Right lobe of liver (tissue), 6 donors: ENCODE measurements around the gene PITPNM2. TPM values are rescaled to one million over a fixed set of nuclear protein-coding genes. Genes with fewer than 3 reads are reported as not detected.

Experiments
- ATAC-seq, 4 donors: fragments of 200-7000 bp; cut with Tn5 transposase; one replicate each; pipeline ENCODE4 v1.9.1; 2020; ENCODE audit warnings: mild to moderate bottlenecking in 4 of 4, moderate library complexity in 4 of 4
- DNase-seq, 3 donors: peaks; one replicate each; pipeline ENCODE4 v3.0.0-alpha.2; 2020
- H3K27ac ChIP-seq, 3 donors: fragments of 200-600 bp; one replicate each; pipeline ENCODE4 v1.8.0; 2022
- H3K27me3 ChIP-seq, 2 donors: fragments of 200-600 bp; one replicate each; pipeline ENCODE4 v1.8.0; 2022
- H3K36me3 ChIP-seq, 4 donors: fragments of 200-600 bp; sonication (generic) in 1 of 4; one replicate each; pipeline versions ENCODE4 v1.5.1 to v1.8.0; 2017 to 2022; ENCODE audit warnings: control low read depth in 1 of 4
- H3K4me1 ChIP-seq, 4 donors: fragments of 200-600 bp; sonication (generic) in 1 of 4; one replicate each; pipeline versions ENCODE4 v1.5.1 to v1.8.0; 2017 to 2022; ENCODE audit warnings: control low read depth in 1 of 4
- H3K4me3 ChIP-seq, 3 donors: fragments of 200-600 bp; one replicate each; pipeline ENCODE4 v1.8.0; 2022
- H3K9me3 ChIP-seq, 4 donors: fragments of 200-600 bp; sonication (generic) in 1 of 4; one replicate each; pipeline versions ENCODE4 v1.5.1 to v1.8.0; 2017 to 2022; ENCODE audit warnings: control low read depth in 1 of 4
- POLR2A ChIP-seq: fragments of 450-650 bp; IDR thresholded peaks from one replicate; pipeline ENCODE4 v1.6.1; 2017; ENCODE audit warnings: antibody characterized with exemption, mild to moderate bottlenecking
- WGBS: methylation state at CpG from one replicate; pipeline ENCODE4 v1.1.6; 2018; ENCODE audit warnings: low coverage, low lambda C conversion rate; ENCODE audit not compliant: insufficient coverage; ENCODE audit errors: missing lambda C conversion rate; 5-methylcytosine and 5-hydroxymethylcytosine counted together
- intact Hi-C, 2 donors: fragments of 100-400 bp; cut with DNase I; formaldehyde crosslinking; loops; one replicate each; pipeline versions ENCODE4 v1.11.2 to v1.14.1; 2022
- total RNA-seq, 6 experiments: library from RNA; depleted of rRNA in 2 of 6; stranded (reverse); fragments of >200 nt in 2 of 6; fragmentation: NEBNext Ultra II Directional in 3 of 6; extraction: Animal tissue kit (Norgen Biotek cat#: 25700) in 3 of 6; gene quantifications; one replicate each; pipeline versions ENCODE4 v1.1.0 to v1.2.4, GENCODE V29; 2016 to 2023
- TF ChIP-seq, protein P1 (sequence below), 4 donors: fragments of 200-600 bp in 3 of 4; fragments of 450-650 bp in 1 of 4; IDR thresholded peaks; one replicate each; pipeline versions ENCODE4 v1.5.1 to v1.8.0; 2016 to 2022; ENCODE audit warnings: antibody characterized with exemption in 4 of 4, mild to moderate bottlenecking in 2 of 4
- donor health status: DM: no; HTN: yes; CAD: no.
- donor health status: DM: no; HTN: no; CAD: no.
- donor health status: DM: no; HTN: no; CAD: no.
- donor health status: DM: no; HTN: yes; CAD: no.
- donor health status: DM: no; HTN: yes; CAD: no.

The PITPNM2 gene
- total RNA-seq, 6 experiments from 2014 or later, result 5.8 to 24.7 (median 14.2) TPM

DNA sequence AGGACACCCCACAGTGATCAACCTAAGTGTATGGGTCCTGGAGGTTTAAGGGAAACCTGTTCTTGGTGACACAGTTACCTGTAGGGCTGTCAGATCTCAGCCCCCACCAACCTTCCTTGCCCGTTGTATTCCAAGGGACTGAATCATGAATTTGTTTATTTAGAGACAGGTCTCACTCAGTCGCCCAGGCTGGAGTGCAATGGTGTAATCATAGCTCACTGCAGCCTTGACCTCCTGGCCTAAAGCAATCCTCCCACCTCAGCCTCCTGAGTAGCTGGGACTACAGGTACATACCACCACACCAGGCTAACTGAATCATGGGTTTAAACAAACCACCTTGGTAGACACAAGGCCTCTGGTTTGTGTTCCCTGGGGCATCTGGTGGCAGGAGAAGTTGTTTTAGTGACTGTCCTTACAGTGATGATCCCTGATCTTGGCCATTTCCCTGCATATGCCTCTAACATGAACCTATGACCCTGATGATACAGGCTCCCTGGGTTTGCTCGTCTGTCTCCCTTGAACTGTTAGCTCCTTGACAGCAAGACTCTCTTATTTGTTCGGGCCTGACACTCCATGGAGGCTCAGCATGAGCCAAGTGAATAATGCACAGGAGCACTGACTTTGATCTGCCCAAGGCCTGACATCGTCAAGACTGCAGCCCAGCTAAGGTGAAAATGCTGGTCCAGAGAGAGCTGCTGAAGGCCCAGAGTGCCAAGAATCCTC, 47.9 kb downstream of the PITPNM2 start:
- TF ChIP-seq, protein P1, sequence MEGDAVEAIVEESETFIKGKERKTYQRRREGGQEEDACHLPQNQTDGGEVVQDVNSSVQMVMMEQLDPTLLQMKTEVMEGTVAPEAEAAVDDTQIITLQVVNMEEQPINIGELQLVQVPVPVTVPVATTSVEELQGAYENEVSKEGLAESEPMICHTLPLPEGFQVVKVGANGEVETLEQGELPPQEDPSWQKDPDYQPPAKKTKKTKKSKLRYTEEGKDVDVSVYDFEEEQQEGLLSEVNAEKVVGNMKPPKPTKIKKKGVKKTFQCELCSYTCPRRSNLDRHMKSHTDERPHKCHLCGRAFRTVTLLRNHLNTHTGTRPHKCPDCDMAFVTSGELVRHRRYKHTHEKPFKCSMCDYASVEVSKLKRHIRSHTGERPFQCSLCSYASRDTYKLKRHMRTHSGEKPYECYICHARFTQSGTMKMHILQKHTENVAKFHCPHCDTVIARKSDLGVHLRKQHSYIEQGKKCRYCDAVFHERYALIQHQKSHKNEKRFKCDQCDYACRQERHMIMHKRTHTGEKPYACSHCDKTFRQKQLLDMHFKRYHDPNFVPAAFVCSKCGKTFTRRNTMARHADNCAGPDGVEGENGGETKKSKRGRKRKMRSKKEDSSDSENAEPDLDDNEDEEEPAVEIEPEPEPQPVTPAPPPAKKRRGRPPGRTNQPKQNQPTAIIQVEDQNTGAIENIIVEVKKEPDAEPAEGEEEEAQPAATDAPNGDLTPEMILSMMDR (IDR thresholded peaks at IDR 0.05), result no peak
- no peak for TF ChIP-seq POLR2A
- no peak overlapping the region for H3K4me3 ChIP-seq
- no peaks in the 10 kb centered on the region for H3K9me3 ChIP-seq
- no peak overlapping the region for H3K27ac ChIP-seq
- no peak for DNase-seq
- peaks cover 0 to 37% (median 17%) of the 10 kb centered on the region in 4 donors for H3K4me1 ChIP-seq
- WGBS, result 32% methylated on average over 3 of the region's 5 CpGs
- no peaks in the 10 kb centered on the region for H3K36me3 ChIP-seq
- no peak for ATAC-seq
- intact Hi-C loops, result no loop called here
- no peaks in the 10 kb centered on the region for H3K27me3 ChIP-seq

DNA sequence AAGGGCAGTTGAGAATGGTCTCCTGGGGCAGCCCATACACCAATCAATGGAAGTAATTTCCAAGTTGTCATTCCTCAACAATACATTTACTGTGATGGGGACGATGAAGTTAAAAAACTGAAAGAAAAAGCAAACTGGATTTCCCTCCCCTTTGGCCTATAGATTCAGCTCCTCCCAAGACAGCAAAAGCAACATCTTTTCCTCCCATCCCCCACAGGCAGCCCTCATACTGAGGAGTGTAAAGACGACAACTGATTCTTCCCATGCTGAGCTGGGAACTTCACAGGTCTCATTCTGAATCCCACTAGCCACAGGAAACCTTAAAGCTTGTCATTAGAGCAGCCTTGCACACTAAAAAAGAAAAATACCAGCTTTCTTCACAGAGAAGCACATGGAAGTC, 48.5 kb downstream of the PITPNM2 start:
- H3K27ac ChIP-seq, result no peak overlapping the region
- H3K27me3 ChIP-seq, result no peaks in the 10 kb centered on the region
- H3K4me1 ChIP-seq, result peaks cover 0 to 34% (median 15%) of the 10 kb centered on the region in 4 donors
- TF ChIP-seq POLR2A, result no peak
- TF ChIP-seq, protein P1 (IDR thresholded peaks at IDR 0.05), result no peak
- H3K36me3 ChIP-seq, result no peaks in the 10 kb centered on the region
- intact Hi-C loops, result no loop called here
- 71% methylated on average over 1 of the region's 2 CpGs for WGBS
- DNase-seq (no peak), ATAC-seq (no peak)
- H3K9me3 ChIP-seq, result no peaks in the 10 kb centered on the region
- no peak overlapping the region for H3K4me3 ChIP-seq

GRCh38 chr12:123101526-123101925, 49.4 kb downstream of the PITPNM2 start:
- H3K9me3 ChIP-seq, result no peaks in the 10 kb centered on the region
- no peak overlapping the region for H3K4me3 ChIP-seq
- peaks cover 0 to 30% (median 15%) of the 10 kb centered on the region in 4 donors for H3K4me1 ChIP-seq
- no peak for TF ChIP-seq POLR2A
- no peak for DNase-seq
- H3K36me3 ChIP-seq, result no peaks in the 10 kb centered on the region
- no peaks in the 10 kb centered on the region for H3K27me3 ChIP-seq
- no peak for ATAC-seq
- no peak overlapping the region for H3K27ac ChIP-seq
- intact Hi-C loops, result no loop called here
- WGBS, result 93% methylated on average over 2 of the region's 5 CpGs

Other genes with a start within 250 kb of the PITPNM2 start
- 1 to 10 TPM in 2 of 6 experiments, under 1 TPM in 4; 0.48 to 1.4 (median 0.94) TPM for gene ABCB9, start 184.6 kb downstream of the PITPNM2 start, total RNA-seq
- 10 to 100 TPM in 5 of 6 experiments, 1 to 10 TPM in 1; 9.9 to 18.8 (median 14.1) TPM for gene OGFOD2, start 175.8 kb downstream of the PITPNM2 start, total RNA-seq
- gene ARL6IP4, start 170.4 kb downstream of the PITPNM2 start, total RNA-seq, result 100 to 1,000 TPM in 5 of 6 experiments, 10 to 100 TPM in 1; 84.7 to 146 (median 110) TPM
- 10 to 100 TPM; 14.5 to 25.7 (median 19.1) TPM for gene MPHOSPH9, start 82.1 kb upstream of the PITPNM2 start, total RNA-seq
- 1 to 10 TPM; 6.5 to 8.6 (median 7.4) TPM for gene MTRFR, start 82.3 kb upstream of the PITPNM2 start, total RNA-seq
- 10 to 100 TPM; 24.9 to 44.0 (median 33.0) TPM for gene CDK2AP1, start 120.8 kb upstream of the PITPNM2 start, total RNA-seq
- gene SBNO1, start 213.8 kb upstream of the PITPNM2 start, total RNA-seq, result 10 to 100 TPM; 11.5 to 15.7 (median 13.2) TPM
- gene KMT5A, start 233.0 kb upstream of the PITPNM2 start, total RNA-seq, result 10 to 100 TPM; 13.1 to 17.6 (median 13.7) TPM